ENCODE measurements around the gene KAT6B.
A peak's percentile ranks its signal among the peaks of the same experiment; 100 is the strongest.
"Not testable (repeated sequence)": the region's sequence is repeated elsewhere in the genome, so short reads cannot be mapped to it uniquely, and the experiment has no call there.

Gene KAT6B

GRCh38 chr10:74826142-74827044 is at the start of gene KAT6B:
TSS of gene KAT6B (plus strand) at chr10:74826600. CDS start at chr10:74842858, 16,258 bp downstream.
- DNase-seq = peak; percentile 100

GRCh38 chr10:74778436-74779094 is 47.8 kb upstream of the KAT6B start:
- DNase-seq = no peak

- not testable (repeated sequence) for DNase-seq
Measured at GRCh38 chr10:74781870-74782269, 44.5 kb upstream of the KAT6B start.

- DNase-seq = no peak
Measured at GRCh38 chr10:74784462-74784861, 41.9 kb upstream of the KAT6B start.

- no peak for DNase-seq
Measured at GRCh38 chr10:74786126-74786525, 40.3 kb upstream of the KAT6B start.

- DNase-seq = no peak
Measured at GRCh38 chr10:74787457-74787856, 38.9 kb upstream of the KAT6B start.

GRCh38 chr10:74791979-74792378 is 34.4 kb upstream of the KAT6B start:
- DNase-seq = not testable (repeated sequence)

GRCh38 chr10:74792726-74793125 is 33.7 kb upstream of the KAT6B start:
- no peak for DNase-seq

- DNase-seq = not testable (repeated sequence)
Measured at GRCh38 chr10:74793240-74793639, 33.2 kb upstream of the KAT6B start.

- DNase-seq = no peak
Measured at GRCh38 chr10:74794531-74794930, 31.9 kb upstream of the KAT6B start.

GRCh38 chr10:74797550-74797949 is 28.9 kb upstream of the KAT6B start:
- DNase-seq = no peak

GRCh38 chr10:74799721-74800221 is 26.6 kb upstream of the KAT6B start:
- peak; percentile 83 for DNase-seq

GRCh38 chr10:74801447-74801846 is 25.0 kb upstream of the KAT6B start:
- DNase-seq = no peak

- DNase-seq = no peak
Measured at GRCh38 chr10:74808501-74808900, 17.9 kb upstream of the KAT6B start.

GRCh38 chr10:74810087-74810486 is 16.3 kb upstream of the KAT6B start:
- DNase-seq = no peak

- no peak for DNase-seq
Measured at GRCh38 chr10:74813381-74814259, 12.8 kb upstream of the KAT6B start.

- no peak for DNase-seq
Measured at GRCh38 chr10:74814797-74815196, 11.6 kb upstream of the KAT6B start.

- DNase-seq = no peak
Measured at GRCh38 chr10:74816824-74817498, 9.4 kb upstream of the KAT6B start.

- no peak for DNase-seq
Measured at GRCh38 chr10:74821501-74821900, 4.9 kb upstream of the KAT6B start.

GRCh38 chr10:74822101-74822500 is 4.3 kb upstream of the KAT6B start:
- no peak for DNase-seq

GRCh38 chr10:74822521-74823089 is 3.8 kb upstream of the KAT6B start:
- DNase-seq = peak; percentile 83

- DNase-seq = no peak
Measured at GRCh38 chr10:74823791-74824183, 2.6 kb upstream of the KAT6B start.

All from fibroblast of upper back skin (primary cell).